Hippocampal formation (tissue), 2 donors: ENCODE data around the gene ANKS1B.

Experiments
- DNase-seq, 2 donors: peaks; one replicate each; lab custom pipeline; 2025; lab: John Stamatoyannopoulos, UW

ANKS1B gene

DNA sequence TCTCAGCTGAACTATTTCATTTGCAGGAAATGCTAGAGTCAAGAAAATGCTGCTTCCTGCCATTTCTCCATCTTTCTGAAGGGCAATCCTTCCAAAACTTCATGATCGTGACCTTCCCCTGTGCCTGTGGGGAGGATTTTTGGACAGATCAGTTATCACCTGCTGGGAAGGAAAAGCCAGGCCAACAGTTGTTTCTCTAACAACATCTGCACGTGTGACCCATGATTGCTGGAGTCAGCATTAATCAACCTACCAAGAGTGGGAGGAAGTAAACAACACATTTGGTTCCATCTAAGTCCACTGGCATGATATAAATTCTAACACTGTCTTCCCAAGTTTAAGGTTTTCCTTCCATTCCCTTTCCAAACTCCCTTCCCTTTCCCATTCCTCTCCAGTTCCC lies 1167.0 kb downstream of the ANKS1B start:
- DNase-seq, result no peak

DNA sequence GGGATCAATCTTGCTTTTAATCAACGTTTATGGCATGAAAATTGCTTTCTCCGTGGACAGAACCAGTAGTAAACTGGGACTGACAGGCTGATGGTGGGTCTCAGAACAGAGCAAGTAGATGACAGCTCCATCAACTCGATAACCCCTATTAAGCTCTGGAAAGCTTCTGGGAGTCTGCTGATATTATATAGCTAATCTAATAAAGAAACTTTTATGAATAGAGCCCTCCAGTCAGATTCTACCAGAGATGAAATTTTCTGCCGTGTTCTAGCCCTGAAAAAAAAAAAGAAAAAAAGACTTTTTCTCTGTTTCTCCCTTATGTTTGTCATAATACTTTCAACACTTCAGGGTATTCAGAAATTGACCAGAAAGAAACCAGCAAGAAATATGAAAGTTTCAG lies 1168.0 kb downstream of the ANKS1B start:
- DNase-seq, result no peak

DNA sequence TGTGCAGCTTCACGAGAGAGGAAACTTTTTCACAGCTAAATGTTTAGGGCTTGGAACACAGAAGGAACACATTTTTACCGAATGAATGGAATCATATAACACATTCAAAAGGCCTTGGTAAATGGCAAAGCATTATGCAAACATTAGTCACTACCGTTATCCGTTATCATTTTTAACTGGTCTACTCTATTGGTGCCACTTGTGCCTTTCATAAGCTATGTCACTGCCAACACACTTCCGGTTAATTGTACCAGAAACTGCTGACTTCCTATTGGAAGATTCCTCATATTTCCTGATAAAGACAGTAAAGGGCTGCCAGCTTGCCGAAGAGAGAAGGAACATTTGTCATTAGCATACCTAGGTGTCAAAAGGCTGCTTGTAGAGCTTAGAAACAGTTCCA lies 1170.5 kb downstream of the ANKS1B start:
- no peak for DNase-seq

DNA sequence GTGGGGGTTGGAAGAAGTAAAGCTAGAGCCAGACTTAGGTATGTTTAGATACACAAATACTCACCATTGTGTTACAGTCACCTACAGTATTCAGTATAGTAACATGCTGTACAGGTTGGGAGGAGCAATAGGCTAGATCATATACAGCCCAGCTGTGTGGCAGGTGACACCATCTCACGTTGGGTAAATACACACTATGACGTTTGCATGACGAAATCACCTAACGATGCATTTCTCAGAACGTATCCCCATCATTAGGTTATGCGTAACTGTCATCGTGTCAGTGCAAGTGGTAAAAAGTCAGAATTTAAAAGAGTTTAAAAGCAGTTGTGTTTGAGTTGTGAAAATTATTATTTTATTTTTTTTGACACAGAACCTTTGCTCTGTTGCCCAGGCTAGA lies 1172.5 kb downstream of the ANKS1B start:
- DNase-seq, result no peak

DNA sequence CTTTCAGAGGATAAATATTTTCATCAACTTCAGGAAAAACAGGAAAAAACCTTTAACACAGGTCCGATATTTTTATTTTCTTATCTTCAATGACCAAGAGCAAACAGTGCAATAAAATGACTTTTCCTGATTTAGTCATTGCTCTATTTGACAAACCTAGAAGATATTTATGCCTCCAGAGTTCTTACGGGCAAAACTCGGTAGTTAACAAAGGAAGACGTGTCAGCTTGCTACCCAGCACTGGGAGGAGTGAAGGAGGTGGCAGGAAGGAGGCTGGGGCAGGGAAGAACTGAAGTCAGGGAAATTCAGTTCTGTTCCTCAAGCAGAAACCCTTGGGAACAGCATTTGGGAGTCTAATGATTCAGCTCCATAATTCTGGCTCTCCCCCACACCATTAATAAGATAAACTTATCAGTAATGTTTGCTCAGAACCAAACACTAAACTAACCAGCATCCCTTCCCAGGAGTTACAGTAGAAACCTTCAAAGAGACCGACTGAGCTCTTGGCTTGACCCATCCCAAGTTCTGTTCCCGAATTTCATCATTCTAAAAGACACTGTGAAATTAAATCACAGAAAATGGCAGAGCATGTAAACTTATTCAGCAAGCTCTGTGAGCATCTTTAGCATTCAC lies 1176.4 kb downstream of the ANKS1B start:
- DNase-seq, result no peak

DNA sequence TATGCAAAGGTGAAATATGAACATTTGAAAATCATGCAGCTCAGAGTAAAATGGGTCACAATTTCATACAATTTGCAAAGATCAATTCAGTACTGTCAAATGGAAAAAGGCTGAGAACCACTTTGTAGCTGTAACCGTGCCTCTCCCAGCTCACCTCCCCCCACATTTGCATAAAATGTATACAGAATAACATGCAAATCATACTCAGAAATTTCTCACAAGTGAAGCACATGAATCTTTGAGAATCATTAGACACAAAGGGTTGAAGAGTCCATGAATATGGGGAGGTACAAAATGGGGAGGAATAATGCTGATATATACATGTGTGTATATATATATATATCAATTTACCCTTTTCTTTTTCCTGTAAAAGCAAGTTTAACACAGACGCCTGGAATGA lies 1177.5 kb downstream of the ANKS1B start:
- no peak for DNase-seq

DNA sequence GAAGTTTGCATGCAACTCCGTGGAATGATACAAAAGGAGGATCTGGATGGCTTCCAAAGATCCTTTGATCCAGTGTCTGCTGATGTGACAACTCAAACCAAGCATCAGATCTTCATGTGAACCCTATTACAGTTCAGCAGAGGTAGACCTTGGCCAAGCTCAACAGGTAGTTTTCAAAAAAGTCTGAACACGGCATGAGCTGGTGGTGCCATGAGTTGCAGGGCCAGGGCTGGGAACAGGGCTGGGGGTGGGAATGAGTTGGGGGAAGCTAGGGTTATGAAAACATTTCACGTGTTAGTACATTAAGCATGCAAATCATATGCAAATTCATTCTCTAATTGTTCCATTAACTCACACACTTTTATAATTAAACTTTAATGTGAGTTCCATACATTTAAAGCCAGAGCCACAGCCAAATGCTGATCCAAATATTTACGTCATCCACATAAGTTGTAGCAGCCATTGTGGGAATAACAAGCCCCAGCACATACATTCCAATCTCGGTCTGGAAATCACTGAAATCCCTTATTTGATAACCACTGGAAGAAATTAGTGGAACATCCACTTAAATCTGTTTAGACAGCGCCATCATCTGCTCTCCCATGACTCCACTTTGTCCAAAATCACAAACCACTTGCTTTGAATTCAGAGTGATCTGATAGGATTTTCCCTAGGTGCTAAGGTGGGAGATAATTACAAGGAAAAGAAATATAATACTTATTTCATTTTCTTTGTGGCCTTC lies 1181.1 kb downstream of the ANKS1B start:
- no peak for DNase-seq

DNA sequence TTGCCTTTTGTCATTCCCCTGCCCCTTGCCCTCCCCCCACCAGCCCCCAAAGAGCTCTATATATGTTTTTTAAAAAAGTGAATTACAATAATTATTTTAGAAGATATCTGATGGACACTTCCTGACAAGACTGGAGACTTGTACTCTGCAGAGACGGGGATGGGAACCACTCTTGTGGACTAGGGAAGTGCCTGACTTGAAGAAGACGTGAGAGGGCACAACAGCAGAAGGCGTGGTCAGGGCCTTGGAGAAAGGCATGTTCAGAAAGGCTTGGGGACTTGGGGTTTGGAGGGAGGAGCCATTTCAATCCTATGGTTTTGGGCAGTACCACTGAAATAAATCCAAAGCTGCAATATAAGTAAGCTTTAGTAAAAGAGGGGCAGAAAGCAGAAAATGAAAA lies 1184.9 kb downstream of the ANKS1B start:
- DNase-seq, result no peak

DNA sequence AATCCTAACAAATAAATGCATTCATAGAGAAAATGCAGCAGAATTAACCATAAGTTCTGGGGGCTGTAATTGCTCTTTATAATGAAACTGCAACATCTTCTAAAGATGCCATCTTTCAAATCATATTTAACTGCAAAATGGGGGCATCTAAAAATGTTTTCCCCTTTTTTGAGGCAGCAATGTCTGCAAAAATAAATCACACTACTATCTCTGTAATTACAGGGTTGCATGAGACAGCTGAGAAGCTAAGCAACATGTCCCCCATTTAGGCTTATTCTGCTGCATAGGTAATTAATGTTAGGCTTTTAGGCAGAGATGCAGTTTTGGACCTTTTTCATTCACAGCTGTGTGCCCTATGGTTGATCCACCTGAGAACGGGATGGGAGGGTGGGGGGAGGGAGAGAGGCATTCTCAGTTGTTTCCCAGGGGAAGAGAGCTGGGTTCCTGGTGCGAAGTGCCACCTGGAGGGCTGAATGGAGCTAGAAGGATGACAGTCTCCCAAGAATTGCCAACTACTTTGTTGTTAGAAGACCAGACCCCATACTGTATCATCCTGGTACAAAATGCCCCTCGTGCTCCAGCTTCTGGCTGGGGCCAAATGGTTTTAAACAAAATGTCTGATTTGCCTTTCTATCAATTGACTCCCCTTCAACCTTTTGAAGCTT lies 1185.5 kb downstream of the ANKS1B start:
- DNase-seq, result no peak

DNA sequence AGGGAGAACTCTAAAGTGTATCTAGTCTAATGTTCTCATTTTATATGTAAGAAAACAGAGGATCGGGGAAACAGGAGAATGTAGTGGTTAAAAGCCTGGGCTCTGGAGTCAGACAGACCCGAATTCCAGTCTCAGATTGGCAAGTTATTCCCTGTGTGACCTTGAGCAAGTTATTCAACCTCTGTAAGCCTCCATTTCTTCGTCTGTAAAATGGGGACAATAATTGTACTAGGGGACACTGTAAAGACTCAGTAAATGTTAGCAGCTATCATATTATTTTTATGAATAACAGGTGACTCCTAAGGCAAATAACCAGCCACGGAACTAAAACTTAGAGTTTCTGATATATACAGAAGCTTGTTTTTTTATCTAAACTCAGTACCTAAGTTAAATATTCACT lies 1187.5 kb downstream of the ANKS1B start:
- DNase-seq, result no peak

DNA sequence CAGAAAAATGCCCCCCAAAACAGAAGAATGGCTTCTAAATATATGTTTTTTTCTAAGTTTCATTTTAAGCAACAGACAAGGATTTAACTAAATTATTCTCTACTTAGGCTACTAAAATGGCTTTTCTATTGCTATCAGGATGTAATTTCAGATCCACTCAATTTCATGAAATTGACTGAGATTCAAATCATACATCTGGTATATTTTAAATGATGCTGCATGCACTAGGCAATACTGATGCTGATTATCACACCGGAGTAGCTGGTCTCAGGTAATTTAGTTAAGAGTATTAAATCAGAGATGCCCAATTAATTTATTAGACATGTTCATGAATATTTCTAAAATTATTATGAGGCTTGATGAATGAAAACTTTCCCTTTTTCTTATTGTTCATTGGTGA lies 1188.0 kb downstream of the ANKS1B start:
- DNase-seq, result no peak

DNA sequence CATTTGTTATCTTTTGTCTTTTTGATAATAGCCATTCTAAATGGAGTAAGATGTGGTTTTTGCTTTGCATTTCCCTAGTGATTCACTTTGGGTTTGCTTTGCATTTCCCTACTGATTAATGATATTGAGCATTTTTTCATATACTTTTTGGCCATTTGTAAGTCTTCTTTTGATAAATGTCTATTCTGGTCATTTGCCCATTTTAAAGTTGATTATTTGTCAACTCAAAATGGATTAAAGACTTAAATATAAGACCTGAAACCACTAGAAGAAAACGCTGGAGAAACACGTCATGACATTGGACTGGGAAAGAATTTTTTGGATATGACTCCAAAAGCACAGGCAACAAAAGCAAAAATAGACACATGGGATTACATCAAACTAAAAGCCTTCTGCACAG lies 1191.6 kb downstream of the ANKS1B start:
- DNase-seq, result no peak

DNA sequence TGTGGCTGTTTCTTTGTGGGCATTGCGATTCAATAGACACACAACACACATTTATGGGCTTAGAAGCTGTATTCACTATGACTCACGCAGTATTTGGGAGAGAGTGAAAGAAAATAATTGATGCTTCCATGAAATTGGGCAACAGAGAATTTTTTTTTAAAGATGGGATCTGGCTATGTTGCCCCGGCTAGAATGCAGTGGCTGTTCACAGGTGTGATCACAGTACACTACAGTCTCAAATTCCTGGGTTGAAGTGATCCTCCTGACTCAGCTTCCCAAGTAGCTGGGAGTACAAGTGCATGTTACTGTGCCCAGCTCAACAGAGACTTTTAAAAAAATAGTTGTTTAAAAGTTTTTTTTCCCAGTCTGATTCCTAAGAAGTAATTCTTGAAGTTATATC lies 1193.3 kb downstream of the ANKS1B start:
- no peak for DNase-seq

DNA sequence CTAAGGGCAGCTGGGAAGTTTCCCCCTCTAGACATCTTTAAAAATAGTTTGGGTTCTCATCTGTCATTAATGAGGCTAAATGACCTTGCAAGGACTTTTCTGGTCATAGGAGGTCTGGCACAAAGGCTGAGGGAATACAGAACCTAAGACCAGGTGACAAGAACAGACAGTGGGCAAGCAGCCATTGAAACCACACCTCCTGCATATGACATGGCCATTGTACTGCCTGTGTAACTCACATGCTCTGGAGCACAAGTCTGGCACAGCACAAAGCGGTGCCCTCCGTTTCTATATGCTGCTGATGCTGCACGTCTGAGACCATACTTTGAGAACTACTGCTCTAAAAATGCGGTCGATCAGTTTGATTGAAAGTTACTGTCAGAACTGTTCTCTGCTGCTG lies 1196.3 kb downstream of the ANKS1B start:
- no peak for DNase-seq

DNA sequence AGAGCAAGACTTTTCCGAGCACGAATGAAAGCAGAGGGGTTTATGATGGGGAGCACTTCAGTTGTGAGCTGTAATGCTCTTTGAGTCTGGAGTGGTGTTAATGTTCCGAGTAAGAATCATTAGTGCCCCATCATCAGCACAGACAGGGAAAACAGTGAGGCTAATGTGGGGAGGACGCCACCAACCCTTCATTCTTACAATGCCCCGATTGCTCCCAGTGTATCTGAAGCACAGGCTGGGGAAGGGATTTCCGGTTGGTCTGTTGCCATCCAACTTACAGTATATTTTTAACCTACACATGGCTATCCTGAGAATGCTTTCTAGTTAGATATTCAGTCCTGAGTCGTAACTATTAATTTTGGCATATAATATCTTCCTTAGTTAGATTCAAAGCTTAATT lies 1198.1 kb downstream of the ANKS1B start:
- no peak for DNase-seq

DNA sequence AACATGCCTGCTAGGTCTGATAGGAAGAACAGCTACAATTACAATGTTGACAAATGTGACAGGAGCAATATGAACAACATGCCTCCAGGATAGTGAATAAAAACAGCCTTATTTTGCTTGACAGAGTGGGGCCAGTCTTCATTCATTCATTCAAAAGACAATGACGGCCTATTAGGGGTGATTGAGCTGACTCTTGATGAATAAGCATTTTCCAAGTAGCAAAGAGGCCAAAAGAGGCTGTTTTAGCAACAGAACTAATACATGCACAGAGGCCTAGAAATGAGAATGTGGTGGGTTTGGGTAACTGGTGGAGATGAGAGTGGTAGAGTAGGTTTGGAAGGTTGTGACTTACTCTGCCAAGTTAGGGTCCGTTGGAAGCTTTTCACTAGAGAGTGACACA lies 1201.3 kb downstream of the ANKS1B start:
- DNase-seq, result no peak

DNA sequence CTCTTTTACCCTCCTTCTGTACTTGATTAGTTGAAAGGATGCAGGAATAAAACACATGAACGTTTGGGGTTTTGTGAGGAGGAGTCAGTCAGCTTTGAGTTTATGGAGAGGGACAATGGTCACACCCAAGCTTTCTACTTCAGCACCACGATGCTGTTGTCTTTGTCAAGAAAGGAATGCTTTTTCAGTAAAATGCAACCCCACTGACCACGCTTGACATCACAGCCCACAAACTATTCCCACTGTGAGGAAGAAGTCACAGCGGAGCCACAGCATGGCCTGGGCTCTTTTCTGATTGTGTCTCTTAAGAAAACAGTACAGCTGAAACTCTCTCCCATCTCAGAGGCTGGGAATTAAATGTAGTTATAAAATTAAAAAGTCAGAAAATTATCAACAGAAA lies 1204.5 kb downstream of the ANKS1B start:
- no peak for DNase-seq

DNA sequence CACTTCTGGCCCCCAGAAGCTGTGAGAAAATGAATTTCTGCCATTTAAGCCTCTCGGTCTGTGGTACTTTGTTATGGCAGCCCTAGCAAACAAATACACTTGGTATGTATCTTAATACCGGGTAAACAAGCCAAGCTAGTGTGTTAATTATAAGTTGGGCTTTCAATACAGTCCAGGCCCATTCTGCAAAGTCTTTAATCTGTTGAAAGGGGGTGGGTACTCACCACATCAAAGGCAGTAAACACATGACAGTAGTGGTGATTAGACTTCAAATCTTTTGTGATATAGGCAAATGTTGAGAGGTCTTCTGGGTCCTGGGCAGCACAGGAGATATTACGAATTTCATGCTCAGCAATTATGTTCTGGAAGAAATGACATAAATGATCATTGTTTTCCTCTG lies 1211.9 kb downstream of the ANKS1B start:
- DNase-seq, result no peak

DNA sequence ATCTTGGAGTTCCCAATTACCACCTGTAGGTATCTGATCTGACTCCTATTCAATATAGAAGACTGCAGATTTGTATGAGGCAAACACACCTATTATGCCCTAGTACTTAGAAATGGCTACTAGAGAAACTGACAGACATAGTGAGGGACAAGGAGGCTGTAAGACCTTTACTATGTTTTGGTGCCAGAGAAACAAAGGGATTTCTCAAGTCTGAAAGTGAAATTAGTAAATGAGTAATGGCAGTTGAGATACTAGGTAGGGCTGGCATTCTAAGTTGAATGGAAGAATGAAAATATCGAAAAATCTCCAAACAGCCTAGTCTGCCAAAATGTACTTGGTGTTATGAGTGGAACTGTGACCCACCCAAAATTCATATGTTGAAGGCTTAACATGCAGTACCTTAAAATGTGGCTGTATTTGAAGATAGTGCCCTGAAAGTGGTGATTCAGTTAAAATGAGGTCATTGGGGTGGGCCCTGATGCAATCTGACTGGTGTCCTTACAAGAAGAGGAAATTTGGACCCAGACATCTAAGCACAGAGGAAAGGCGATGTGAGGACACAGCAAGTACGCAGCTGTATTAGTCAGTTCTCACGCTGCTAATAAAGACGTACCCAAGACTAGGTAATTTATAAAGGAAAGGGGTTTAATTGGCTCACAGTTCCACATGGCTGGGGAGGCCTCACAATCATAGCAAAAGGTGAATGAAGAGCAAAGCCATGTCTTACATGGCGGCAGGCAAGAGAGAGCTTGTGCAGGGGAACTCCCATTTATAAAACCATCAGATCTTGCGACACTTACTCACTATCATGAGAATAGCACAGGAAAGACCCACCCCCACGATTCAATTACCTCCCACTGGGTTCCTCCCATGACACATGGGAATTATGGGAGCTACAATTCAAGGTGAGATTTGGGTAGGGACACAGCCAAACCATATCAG lies 1212.7 kb downstream of the ANKS1B start:
- no peak for DNase-seq

DNA sequence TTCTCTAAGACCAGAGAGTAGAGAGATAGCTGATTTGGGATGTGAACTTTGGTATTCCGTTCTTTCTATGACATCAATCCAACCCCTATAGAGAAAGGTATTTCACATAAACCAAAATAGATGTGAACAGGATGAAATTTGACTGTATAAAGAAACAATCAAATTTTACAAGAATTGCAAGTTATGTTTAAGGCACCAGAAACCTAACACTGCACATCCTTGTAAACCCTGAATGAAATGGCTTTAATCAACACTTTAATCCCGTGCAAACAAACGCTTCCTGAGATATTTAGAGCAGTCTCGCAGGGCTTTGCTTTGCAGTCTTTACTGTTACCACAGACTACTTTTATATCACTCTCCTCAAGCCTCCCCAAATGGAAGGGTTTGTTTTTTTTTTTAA lies 1214.5 kb downstream of the ANKS1B start:
- DNase-seq, result no peak

DNA sequence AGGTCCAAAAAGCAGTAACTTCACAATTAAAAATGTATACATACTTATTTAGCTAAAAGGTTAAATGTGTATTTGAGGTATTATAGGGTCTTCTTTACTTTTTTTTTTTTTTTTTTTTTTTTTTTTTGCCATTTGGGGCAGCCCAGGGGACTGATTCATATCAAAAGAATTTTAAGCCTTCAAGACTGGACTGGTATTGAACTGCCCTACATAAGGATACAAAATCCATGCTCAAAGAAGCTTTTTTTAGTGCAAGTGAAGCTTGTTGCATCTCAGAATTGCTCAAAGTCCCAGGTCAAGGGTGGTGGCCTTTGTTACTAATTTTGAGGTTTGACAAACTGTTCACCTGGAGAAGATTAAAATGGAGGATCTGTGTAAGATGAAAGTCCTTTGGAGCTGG lies 1215.7 kb downstream of the ANKS1B start:
- no peak for DNase-seq

DNA sequence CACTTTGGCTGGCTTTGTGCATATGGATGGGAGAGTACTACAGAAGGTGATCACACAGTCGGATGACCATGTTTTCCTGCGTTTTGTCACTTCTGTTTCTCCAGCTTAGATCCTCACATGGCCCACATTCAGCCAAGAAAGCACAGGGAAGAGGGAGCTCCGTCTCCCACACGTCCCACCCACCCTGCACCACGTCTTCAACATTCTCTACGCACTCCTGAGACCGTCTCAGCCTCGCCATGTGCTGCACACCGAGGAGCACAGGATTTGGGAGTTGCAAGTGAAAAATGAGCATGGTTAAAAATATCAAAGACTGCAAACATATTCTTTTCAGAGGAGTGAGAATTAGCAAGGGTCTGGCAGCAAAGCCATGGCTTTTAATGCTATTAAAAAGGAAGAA lies 1217.5 kb downstream of the ANKS1B start:
- DNase-seq, result no peak
